Kidney capillary endothelial cell (primary cell): Measurements from ENCODE around the gene TASP1.

Source experiments
- DNase-seq: peaks from one replicate; pipeline ENCODE4 v3.0.0-alpha.2; 2018; ENCODE audit warnings: low spot score

TASP1 gene

GRCh38 chr20:13571662-13572061 is 67.1 kb downstream of the TASP1 start:
- no peak for DNase-seq

GRCh38 chr20:13567663-13568062 is 71.1 kb downstream of the TASP1 start:
- DNase-seq = no peak

DNA sequence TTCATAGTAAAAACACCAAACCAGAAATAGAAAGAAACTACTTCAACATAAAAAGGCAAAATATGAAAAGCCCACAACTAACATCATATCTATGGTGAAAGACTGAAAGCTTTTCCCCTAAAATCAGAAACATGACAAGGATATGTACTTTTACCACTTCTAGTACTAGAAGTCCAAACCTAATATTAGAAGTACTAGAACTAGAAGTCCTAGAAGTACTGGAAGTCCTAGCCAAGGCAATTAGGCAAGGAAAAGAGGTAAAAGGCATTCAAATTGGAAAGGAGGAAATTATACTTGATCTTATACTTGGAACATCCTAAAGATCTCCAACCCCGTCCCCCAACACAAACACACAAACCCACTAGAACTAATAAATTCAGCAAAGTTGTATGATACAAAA is 74.9 kb downstream of the TASP1 start:
- no peak for DNase-seq

- DNase-seq = no peak
Observed at GRCh38 chr20:13554706-13555105, 84.0 kb downstream of the TASP1 start.

DNA sequence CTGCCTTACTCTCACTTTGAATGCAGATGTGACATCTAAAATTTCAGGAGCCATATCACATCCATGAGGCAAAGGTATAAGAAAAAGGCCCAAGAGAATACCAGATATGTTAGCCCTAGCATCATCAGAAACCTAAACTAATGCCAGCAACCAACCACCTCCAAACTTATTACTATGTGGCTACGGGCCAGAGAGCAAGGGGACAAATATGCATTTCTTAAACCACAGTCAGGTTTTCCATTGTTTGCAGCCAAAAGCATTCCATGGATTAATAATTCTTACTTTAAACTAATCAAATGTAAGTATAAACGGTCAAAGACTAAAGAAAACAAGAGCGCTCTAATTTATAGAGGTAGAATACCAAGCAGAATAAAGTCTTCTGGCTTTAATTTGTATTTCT is 84.7 kb downstream of the TASP1 start:
- no peak for DNase-seq

- DNase-seq = no peak
Observed at GRCh38 chr20:13552061-13552460, 86.7 kb downstream of the TASP1 start.

- DNase-seq = no peak
Observed at GRCh38 chr20:13549451-13549850, 89.3 kb downstream of the TASP1 start.

DNA sequence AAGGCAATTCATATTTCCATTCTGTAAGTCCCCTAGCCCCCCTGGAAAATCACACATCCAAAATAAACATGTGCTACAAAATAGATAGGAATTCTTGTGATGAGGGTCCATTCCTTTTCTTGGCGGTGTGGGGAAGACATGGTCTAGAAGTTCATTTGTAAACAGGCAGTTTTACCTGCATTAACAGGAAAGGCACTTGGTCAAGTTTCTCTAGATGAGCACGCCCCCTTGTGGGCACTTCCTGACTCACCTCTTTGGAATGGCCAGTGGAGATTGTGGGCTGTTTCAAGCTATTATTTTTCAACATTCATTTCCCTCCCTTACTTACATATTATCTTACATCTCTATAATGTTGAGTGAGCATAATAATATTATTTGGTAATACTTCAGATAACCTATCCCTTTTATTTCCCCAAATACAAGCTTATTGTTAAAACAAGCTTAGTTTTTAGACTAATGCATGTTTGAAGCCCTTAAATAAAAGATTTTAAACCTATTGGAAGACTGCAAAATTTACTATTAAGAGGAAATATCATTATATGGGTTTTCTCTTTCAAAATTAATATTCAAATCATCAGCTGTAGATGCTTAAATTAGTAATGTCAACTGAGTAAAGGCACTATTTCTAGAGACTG is 92.1 kb downstream of the TASP1 start:
- peak; percentile 52 for DNase-seq

- DNase-seq = no peak
Observed at GRCh38 chr20:13545790-13546189, 92.9 kb downstream of the TASP1 start.

DNA sequence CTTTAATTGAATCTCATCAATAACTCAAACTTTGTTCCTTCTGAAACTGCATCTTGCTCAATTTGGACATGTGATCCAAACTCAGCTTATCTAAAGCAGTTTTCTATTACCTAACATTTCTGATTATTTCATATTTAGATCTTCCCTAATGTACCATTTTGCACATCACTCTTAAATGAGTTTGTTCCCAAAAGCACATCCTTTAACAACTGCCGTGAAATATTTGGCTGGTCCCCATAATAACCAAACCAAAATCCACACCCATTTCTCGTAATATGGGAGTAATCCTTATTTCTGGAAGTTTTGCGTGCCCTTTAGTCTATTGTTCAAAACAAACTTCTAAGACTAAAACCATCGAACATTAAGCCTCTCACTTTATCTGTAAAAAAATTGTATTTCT is 94.9 kb downstream of the TASP1 start:
- no peak for DNase-seq

DNA sequence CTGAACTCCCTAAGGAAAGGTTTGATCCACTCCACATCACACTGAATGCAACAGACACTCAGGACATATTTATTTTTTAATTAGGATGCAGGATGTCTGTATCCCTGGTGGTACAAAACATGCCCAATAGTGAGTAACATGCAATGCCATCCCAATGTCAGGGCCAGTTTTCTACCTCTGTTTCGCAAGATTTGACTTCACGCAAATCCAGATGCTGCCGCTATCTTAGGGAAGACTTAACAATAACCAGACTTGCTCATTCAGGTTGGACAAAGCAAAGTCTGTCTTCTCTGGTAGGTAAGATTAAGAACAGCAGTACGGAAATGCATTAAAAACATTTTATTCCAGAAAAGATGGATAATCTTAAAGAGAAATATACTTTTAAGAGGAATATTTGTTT is 103.1 kb downstream of the TASP1 start:
- DNase-seq = no peak

- no peak for DNase-seq
Observed at GRCh38 chr20:13533946-13534345, 104.8 kb downstream of the TASP1 start.

GRCh38 chr20:13530146-13530545 is 108.6 kb downstream of the TASP1 start:
- no peak for DNase-seq

- DNase-seq = no peak
Observed at GRCh38 chr20:13526551-13526950, 112.2 kb downstream of the TASP1 start.

DNA sequence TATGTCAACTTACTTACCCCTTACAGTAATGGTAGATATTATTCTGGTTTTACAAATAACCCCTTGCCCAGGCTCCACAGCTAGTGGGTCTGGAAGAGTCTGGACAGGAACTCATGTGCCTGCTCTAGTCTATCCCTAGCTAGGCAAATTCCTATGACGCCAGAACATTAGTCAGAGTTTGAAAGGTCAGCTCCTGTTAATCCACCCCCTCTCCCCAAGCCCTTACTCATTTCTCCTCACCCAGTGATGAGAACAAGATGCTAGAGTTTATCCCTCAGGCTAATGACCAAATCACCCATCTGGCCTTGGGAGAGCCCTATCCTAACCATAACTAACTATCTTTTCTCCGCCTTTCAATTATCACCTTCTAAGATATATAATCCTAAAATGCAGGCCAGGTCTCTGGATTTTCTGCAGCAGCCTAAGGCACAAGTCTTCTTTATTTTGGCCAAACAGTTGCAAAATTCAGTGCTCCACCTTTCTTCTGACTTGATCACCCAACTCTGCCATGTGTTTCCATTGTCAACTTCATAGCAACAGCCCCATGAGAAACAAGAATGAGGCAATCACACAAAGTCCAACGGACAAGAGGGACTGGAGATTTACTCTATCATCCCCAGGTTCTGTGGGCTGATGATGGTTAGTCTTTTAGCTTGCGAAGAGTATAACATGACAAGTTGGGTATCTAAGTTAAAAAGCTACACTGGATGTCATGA is 113.3 kb downstream of the TASP1 start:
- DNase-seq = peak; percentile 65

GRCh38 chr20:13524339-13524738 is 114.4 kb downstream of the TASP1 start:
- DNase-seq = no peak

GRCh38 chr20:13517831-13518230 is 120.9 kb downstream of the TASP1 start:
- DNase-seq = no peak

- no peak for DNase-seq
Observed at GRCh38 chr20:13515796-13516558, 122.8 kb downstream of the TASP1 start.

DNA sequence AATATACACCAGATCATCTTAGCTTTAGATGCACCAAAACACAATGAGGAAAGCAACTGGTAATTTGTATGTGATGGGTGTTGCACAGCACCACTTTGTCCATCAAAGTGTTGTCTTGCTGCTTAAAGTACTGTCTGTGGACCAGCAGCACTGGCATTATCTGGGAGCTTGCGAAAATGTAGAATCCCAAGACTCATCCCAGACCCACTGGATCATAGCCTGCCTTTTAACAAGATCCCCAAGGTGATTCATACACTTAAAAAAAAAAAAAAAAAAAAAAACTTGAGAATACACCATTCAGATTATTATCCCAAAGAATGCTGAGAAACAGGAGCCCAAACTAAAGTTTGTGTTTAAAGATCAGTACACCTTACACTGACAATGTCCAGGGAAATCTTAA is 123.4 kb downstream of the TASP1 start:
- DNase-seq = no peak

DNA sequence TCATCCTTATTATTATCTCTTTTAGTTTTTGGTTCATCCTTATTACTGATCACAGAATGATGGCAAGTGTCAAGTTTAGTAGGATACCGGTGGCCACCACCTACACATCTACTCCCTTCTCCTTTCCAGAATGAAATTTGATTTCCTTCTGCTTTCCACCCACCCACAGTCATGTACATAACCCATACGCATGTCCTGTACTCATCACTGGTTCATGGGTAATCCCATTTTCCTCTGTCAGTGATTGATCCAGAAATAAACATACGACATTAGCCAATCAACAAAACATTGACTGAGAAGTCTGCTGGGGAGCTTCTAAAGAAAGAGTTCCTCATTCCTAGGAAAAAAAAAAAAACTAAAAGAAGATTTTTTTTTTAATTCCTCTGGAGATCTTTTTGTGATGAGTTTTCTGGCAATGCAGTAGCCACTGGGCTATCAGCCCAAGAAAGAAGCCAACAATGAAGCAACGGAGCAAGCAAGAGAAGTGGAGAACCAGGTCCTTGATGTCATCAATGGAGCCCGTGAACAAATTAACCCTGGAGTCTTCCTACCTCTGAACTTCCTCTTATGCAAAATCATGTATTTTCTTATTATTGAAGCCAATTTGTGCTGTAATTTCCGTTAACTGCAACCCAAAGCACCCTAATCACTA is 127.8 kb downstream of the TASP1 start:
- DNase-seq = no peak

- no peak for DNase-seq
Observed at GRCh38 chr20:13507646-13508045, 131.1 kb downstream of the TASP1 start.

DNA sequence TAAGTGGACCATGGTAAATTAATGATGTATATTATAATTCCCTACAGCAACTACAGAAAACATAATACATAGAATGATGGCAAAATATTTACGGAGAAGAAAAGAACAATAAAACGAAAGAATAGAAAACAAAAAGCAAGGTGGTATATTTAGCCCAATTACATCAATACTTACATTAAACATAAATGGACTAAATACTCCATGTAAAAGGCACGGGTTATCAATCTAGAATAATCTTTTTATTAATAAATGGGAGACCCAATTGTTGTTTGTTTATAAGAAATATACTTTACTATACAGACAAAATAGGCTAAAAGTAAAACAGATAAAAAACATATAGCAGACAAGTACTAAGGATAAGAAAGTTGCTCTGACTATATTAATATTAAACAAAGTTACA is 137.2 kb downstream of the TASP1 start:
- DNase-seq = no peak

DNA sequence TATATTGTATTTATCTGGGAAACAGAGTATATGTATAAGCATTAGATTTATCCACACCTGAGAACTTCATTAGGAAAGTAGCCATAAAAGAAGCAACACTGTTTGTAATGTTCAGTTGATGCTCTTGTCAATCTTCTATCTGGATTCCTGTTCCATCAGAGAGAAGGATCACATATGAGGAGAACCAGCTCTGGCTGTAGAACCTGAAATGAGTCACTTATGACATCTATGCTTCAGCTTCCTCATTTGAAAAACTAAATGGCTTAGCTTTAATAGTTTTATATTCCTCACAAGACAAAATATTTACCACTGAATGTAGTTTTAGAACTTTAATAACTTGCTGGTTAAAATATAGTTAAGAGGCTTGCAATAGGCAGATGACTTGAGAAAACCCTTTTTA is 144.7 kb downstream of the TASP1 start:
- DNase-seq = no peak
